Activated CD4-positive, alpha-beta T cell treated with anti-CD3 and anti-CD28 coated beads, Interleukin-2, Interleukin-4, amounts not matched to agents 100 ng/mL and 50 ng/mL, durations not matched to agents 16 hours and 8 hours (primary cell): ENCODE data around the gene PCDHGA12.
"Not testable (repeated sequence)": the region's sequence is repeated elsewhere in the genome, so short reads cannot be mapped to it uniquely, and the experiment has no call there.

Source experiments
- DNase-seq: peaks from one replicate; pipeline ENCODE4 v3.0.0-alpha.2; 2020; ENCODE audit warnings: low spot score

Gene PCDHGA12

DNA sequence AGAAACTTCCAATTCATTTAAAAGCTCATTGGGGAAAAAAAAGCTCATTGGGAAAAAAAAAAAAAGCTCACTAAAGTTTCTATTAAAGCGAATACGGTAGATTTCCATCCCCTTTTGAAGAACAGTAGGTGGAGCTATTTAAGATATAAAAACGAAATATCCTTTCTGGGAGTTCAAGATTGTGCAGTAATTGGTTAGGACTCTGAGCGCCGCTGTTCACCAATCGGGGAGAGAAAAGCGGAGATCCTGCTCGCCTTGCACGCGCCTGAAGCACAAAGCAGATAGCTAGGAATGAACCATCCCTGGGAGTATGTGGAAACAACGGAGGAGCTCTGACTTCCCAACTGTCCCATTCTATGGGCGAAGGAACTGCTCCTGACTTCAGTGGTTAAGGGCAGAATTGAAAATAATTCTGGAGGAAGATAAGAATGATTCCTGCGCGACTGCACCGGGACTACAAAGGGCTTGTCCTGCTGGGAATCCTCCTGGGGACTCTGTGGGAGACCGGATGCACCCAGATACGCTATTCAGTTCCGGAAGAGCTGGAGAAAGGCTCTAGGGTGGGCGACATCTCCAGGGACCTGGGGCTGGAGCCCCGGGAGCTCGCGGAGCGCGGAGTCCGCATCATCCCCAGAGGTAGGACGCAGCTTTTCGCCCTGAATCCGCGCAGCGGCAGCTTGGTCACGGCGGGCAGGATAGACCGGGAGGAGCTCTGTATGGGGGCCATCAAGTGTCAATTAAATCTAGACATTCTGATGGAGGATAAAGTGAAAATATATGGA lies at the start of gene PCDHGA12:
PCDHGA12 (plus strand) TSS at position 176 of the 782 bp plus-strand sequence; CDS start at position 429, 253 bp downstream.
- DNase-seq: peak; percentile 41

DNA sequence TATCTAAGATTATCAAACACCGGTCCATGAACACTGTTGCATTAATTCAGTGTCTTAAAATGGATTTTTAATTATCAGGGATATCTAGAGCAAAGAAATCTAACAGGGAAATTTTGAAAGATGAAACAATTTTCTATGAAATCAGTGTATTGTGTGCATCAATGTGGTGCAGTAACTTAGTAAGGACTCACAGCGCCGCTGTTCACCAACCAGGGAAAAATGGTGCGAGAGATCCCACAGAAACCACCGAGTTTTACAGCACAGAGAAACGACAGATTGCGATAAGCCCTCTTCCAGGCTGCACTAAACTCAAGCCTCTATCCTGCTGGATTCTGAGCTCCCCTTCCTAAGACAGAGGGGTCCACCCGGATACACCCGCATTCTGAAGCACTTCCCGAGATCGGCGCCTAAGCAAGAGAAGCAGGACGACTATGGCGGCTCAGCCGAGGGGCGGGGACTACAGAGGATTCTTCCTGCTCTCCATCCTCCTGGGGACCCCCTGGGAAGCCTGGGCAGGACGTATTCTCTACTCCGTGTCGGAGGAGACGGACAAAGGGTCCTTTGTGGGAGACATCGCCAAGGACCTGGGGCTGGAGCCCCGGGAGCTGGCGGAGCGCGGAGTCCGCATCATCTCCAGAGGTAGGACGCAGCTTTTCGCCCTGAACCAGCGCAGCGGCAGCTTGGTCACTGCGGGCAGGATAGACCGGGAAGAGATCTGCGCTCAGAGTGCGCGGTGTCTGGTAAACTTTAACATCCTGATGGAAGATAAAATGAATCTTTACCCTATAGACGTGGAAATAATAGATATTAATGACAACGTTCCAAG lies 47.6 kb upstream of the PCDHGA12 start, which contains the start of gene PCDHGA7:
PCDHGA7 (plus strand) TSS at position 274 of the 826 bp plus-strand sequence; CDS start at position 432, 158 bp downstream.
- no peak for DNase-seq

DNA sequence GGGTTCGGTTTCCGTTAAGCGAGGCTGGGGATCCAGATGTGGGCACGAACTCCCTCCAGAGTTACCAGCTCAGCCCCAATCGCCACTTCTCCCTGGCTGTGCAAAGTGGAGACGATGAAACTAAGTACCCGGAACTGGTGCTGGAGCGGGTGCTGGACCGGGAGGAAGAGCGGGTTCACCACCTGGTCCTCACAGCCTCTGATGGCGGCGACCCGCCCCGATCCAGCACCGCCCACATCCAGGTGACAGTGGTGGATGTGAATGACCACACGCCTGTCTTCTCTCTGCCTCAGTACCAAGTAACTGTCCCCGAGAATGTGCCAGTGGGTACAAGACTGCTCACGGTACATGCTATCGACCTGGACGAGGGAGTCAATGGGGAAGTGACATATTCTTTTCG lies 47.0 kb upstream of the PCDHGA12 start:
- DNase-seq: no peak

DNA sequence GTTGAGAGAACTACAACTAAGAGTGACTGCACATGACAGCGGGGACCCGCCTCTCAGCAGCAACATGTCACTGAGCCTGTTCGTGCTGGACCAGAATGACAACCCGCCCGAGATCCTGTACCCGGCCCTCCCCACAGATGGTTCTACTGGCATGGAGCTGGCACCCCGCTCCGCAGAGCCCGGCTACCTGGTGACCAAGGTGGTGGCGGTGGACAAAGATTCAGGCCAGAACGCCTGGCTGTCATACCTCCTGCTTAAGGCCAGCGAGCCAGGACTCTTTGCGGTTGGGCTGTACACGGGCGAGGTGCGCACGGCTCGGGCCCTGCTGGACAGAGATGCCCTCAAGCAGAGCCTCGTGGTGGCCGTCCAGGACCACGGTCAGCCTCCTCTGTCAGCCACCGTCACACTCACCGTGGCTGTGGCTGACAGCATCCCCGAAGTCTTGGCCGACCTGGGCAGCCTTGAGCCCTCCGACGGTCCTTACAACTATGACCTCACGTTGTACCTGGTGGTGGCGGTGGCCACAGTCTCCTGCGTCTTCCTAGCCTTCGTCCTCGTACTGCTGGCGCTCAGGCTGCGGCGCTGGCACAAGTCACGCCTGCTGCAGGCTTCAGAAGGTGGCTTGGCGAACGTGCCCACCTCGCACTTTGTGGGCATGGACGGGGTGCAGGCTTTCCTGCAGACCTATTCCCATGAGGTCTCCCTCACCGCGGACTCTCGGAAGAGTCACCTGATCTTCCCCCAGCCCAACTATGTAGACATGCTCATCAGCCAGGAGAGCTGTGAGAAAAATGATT lies 45.6 kb upstream of the PCDHGA12 start:
- DNase-seq: no peak

DNA sequence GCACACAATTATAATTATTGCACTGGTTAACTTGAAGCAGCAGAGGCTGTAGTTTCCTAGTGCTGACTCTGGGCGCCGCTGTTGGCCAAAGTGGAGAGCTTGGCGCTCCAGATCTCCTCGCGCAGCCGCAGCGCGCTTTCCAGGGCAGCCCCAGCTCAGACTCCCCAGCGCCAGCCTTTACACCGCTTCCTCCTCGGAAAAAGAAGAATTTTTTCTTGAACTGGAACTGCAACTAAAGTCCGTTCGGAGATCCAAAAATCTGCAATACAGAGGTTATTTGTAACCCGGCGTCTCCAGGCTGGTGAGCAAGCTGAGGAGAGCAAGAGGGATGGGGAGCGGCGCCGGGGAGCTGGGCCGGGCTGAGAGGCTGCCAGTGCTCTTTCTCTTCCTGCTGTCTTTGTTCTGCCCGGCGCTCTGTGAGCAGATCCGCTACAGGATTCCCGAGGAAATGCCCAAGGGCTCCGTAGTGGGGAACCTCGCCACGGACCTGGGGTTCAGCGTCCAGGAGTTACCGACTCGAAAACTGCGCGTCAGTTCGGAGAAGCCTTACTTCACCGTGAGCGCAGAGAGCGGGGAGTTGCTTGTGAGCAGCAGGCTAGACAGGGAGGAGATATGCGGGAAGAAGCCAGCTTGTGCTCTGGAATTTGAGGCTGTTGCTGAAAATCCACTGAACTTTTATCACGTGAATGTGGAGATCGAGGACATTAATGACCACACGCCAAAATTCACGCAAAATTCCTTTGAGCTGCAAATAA lies 42.6 kb upstream of the PCDHGA12 start, which contains the start of gene PCDHGB4:
PCDHGB4 (plus strand) TSS at position 142 of the 755 bp plus-strand sequence; CDS start at position 329, 187 bp downstream.
- peak; percentile 25 for DNase-seq

DNA sequence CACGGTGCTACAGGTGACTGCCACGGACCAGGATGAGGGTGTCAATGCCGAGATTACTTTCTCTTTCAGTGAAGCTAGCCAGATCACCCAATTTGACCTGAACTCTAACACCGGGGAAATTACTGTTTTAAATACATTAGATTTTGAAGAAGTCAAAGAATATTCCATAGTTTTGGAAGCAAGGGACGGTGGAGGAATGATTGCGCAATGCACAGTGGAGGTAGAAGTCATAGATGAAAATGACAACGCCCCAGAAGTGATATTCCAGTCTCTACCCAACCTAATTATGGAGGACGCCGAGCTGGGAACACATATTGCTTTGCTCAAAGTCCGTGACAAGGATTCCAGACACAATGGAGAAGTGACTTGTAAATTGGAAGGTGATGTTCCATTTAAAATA lies 41.6 kb upstream of the PCDHGA12 start:
- DNase-seq: no peak

DNA sequence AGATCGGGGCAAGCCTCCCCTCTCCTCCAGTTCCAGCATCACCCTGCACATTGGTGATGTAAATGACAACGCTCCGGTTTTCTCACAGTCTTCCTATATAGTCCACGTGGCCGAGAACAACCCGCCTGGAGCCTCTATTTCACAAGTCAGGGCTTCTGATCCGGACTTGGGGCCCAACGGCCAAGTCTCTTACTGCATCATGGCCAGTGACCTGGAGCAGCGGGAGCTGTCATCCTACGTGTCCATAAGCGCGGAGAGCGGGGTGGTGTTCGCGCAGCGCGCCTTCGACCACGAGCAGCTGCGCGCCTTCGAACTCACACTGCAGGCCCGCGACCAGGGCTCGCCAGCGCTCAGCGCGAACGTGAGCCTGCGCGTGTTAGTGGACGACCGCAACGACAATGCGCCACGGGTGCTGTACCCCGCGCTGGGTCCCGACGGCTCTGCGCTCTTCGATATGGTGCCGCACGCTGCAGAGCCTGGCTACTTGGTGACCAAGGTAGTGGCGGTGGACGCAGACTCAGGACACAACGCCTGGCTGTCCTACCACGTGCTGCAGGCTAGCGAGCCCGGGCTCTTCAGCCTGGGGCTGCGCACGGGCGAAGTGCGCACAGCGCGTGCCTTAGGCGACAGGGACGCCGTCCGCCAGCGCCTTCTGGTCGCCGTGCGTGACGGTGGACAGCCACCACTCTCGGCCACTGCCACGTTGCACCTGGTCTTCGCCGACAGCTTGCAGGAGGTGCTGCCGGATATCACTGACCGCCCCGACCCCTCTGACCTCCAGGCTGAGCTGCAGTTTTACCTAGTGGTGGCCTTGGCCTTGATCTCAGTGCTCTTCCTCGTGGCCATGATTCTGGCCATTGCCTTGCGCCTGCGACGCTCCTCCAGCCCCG lies 40.9 kb upstream of the PCDHGA12 start:
- DNase-seq: no peak

DNA sequence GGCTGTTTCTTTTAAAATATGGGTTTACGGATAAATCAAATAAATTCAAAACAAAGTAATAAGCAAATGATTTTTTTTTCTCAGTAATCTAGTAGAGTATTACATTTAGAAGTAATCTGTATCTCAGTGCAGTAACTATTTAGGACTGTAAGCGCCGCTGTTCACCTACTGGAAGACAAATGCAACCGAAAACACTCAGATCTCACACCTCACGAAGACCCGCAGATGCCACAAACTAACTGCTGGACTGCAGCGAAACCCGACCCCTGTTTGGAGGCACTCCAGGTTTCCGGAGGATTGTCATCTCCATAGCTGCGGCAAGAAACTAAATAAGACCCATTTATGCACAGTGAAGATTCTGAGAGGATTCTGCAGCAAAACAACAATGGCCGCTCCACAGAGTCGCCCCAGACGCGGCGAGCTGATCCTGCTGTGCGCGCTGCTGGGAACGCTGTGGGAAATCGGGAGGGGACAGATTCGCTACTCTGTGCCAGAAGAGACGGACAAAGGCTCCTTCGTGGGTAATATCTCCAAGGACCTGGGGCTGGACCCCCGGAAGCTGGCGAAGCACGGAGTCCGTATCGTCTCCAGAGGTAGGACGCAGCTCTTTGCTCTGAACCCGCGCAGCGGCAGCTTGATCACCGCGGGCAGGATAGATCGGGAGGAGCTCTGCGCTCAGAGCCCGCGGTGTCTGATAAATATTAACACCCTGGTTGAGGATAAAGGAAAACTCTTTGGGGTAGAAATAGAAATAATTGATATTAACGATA lies 37.7 kb upstream of the PCDHGA12 start, which contains the start of gene PCDHGA8:
PCDHGA8 (plus strand) TSS at position 205 of the 770 bp plus-strand sequence; CDS start at position 386, 181 bp downstream.
- DNase-seq: no peak

DNA sequence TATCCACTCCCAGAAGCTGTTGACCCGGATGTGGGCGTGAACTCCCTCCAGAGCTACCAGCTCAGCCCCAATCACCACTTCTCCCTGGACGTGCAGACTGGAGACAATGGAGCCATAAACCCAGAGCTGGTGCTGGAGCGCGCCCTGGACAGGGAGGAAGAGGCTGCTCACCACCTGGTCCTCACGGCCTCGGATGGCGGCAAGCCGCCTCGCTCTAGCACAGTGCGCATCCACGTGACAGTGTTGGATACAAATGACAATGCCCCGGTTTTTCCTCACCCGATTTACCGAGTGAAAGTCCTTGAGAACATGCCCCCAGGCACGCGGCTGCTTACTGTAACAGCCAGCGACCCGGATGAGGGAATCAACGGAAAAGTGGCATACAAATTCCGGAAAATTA lies 37.0 kb upstream of the PCDHGA12 start:
- no peak for DNase-seq

DNA sequence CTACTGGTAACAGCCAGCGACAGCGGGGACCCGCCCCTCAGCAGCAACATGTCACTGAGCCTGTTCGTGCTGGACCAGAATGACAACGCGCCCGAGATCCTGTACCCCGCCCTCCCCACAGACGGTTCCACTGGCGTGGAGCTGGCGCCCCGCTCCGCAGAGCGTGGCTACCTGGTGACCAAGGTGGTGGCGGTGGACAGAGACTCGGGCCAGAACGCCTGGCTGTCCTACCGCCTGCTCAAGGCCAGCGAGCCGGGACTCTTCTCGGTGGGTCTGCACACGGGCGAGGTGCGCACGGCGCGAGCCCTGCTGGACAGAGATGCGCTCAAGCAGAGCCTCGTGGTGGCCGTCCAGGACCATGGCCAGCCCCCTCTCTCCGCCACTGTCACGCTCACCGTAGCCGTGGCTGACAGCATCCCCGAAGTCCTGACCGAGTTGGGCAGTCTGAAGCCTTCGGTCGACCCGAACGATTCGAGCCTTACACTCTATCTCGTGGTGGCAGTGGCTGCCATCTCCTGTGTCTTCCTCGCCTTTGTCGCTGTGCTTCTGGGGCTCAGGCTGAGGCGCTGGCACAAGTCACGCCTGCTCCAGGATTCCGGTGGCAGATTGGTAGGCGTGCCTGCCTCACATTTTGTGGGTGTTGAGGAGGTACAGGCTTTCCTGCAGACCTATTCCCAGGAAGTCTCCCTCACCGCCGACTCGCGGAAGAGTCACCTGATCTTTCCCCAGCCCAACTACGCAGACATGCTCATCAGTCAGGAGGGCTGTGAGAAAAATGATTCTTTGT lies 35.7 kb upstream of the PCDHGA12 start:
- DNase-seq: not testable (repeated sequence)

DNA sequence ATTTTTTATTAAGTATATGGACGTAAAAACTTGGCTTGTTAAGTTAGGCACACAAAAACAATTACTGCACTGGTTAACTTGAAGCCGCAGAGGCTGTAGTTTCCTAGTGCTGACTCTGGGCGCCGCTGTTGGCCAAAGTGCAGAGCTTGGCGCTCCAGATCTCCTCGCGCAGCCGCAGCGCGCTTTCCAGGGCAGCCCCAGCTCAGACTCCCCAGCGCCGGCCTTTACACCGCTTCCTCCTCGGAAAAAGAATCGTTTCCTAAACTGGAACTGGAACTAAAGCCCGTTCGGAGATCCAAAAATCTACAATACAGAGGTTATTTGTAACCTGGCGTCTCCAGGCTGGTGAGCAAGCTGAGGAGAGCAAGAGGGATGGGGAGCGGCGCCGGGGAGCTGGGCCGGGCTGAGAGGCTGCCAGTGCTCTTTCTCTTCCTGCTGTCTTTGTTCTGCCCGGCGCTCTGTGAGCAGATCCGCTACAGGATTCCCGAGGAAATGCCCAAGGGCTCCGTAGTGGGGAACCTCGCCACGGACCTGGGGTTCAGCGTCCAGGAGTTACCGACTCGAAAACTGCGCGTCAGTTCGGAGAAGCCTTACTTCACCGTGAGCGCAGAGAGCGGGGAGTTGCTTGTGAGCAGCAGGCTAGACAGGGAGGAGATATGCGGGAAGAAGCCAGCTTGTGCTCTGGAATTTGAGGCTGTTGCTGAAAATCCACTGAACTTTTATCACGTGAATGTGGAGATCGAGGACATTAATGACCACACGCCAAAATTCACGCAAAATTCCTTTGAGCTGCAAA lies 32.4 kb upstream of the PCDHGA12 start, which contains the start of gene PCDHGB5:
PCDHGB5 (plus strand) TSS at position 192 of the 796 bp plus-strand sequence; CDS start at position 373, 181 bp downstream.
- peak; percentile 46 for DNase-seq

DNA sequence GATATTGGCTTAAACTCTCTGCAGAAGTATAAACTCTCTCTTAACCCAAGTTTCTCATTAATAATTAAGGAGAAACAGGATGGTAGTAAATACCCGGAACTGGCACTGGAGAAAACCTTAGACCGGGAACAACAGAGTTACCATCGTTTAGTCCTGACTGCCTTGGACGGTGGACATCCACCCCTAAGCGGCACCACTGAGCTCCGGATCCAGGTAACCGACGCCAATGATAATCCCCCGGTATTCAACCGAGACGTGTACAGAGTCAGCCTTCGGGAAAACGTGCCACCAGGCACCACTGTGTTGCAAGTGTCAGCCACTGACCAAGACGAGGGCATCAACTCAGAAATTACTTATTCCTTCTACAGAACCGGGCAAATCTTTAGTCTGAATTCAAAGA lies 31.7 kb upstream of the PCDHGA12 start:
- no peak for DNase-seq

DNA sequence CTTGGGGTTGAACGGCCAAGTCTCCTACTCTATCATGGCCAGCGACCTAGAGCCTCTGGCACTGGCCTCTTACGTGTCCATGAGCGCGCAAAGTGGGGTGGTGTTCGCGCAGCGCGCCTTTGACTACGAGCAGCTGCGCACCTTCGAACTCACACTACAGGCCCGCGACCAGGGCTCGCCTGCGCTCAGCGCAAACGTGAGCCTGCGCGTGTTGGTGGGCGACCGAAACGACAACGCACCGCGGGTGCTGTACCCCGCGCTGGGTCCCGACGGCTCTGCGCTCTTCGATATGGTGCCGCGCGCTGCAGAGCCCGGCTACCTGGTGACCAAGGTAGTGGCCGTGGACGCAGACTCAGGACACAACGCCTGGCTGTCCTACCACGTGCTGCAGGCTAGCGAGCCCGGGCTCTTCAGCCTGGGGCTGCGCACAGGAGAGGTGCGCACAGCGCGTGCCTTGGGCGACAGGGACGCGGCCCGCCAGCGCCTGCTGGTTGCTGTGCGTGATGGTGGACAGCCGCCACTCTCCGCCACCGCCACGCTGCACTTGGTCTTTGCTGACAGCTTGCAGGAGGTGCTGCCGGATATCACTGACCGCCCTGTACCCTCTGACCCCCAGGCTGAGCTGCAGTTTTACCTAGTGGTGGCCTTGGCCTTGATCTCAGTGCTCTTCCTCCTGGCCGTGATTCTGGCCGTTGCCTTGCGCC lies 30.6 kb upstream of the PCDHGA12 start:
- DNase-seq: no peak

DNA sequence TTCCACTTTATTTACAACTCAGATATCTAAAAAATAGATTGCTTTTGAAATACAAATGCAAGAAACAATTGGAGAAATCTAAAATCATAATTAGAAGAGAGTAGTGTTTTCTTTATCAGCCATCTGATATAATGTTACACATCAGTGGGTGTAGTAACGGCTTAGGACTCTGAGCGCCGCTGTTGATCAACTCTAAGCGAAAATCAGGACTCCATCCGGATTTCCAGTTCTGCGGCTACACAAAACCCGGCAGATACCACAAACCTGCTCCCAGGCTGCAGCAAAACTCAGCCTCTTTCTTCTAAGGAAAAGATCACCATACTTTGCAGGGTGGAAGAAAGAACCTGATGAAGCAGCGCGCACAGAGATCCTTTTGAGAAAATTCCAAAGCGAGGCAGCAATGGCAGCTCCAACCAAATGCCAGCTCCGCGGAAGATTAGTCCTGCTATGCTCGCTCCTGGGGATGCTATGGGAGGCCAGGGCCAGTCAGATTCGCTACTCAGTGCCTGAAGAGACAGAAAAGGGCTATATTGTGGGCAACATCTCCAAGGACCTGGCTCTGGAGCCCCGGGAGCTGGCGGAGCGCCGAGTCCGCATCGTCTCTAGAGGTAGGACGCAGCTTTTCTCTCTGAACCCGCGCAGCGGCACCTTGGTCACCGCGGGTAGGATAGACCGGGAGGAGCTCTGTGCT lies 27.6 kb upstream of the PCDHGA12 start, which contains the start of gene PCDHGA9:
PCDHGA9 (plus strand) TSS at position 226 of the 691 bp plus-strand sequence; CDS start at position 401, 175 bp downstream.
- DNase-seq: no peak

DNA sequence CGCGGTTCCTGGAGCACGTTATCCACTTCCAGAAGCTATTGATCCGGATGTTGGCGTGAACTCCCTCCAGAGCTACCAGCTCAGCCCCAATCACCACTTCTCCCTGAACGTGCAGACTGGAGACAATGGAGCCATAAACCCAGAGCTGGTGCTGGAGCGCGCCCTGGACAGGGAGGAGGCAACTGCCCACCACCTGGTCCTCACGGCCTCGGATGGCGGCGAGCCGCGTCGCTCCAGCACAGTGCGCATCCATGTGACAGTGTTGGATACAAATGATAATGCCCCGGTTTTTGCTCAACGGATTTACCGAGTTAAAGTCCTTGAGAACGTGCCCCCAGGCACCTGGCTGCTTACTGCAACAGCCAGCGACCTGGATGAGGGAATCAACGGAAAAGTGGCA lies 26.9 kb upstream of the PCDHGA12 start:
- no peak for DNase-seq
